Liver (tissue), 3 donors: ENCODE results near the gene PERCC1.

Experiments used
- EGR1 ChIP-seq, 2 donors: IDR thresholded peaks; 2 replicates each; pipeline ENCODE4 v1.6.1; 2016 to 2018; ENCODE audit warnings: antibody characterized with exemption in 2 of 2, low read depth in 2 of 2
- FOXA1 ChIP-seq: IDR thresholded peaks from 2 replicates; pipeline ENCODE4 v1.6.1; 2016; ENCODE audit warnings: antibody characterized with exemption
- FOXA2 ChIP-seq: IDR thresholded peaks from 2 replicates; pipeline ENCODE4 v1.6.1; 2016; ENCODE audit warnings: antibody characterized with exemption
- JUND ChIP-seq, 2 donors: IDR thresholded peaks; 2 replicates each; pipeline ENCODE4 v1.6.1; 2016; ENCODE audit warnings: antibody characterized with exemption in 2 of 2
- NR2F2 ChIP-seq: IDR thresholded peaks from 2 replicates; pipeline ENCODE4 v1.6.1; 2016; ENCODE audit warnings: antibody characterized with exemption
- RAD21 ChIP-seq, 2 donors: IDR thresholded peaks; 2 replicates each; pipeline ENCODE4 v1.6.1; 2016; ENCODE audit warnings: antibody characterized with exemption in 2 of 2, mild to moderate bottlenecking in 2 of 2
- SP1 ChIP-seq: IDR thresholded peaks from 2 replicates; pipeline ENCODE4 v1.6.1; 2018; ENCODE audit warnings: antibody characterized with exemption, mild to moderate bottlenecking
- TAF1 ChIP-seq: conservative IDR thresholded peaks from 2 replicates; pipeline ENCODE4 v1.6.1; 2016; ENCODE audit warnings: antibody characterized with exemption, mild to moderate bottlenecking
- YY1 ChIP-seq: IDR thresholded peaks from 2 replicates; pipeline ENCODE4 v1.6.1; 2016; ENCODE audit warnings: antibody characterized with exemption, mild to moderate bottlenecking
- TF ChIP-seq, protein P1 (sequence below): fragments of 150-350 bp; IDR thresholded peaks from 2 replicates; pipeline ENCODE4 v1.5.1; 2017; ENCODE audit warnings: improper control_type of control experiment, low read depth, low read length; ENCODE audit not compliant: missing input control
- TF ChIP-seq, protein P2 (sequence below): IDR thresholded peaks from 2 replicates; pipeline ENCODE4 v1.6.1; 2016; ENCODE audit warnings: antibody characterized with exemption
- TF ChIP-seq, protein P3 (sequence below): IDR thresholded peaks from 2 replicates; pipeline ENCODE4 v1.6.1; 2016; ENCODE audit warnings: antibody characterized with exemption
- TF ChIP-seq, protein P4 (sequence below): IDR thresholded peaks from 2 replicates; pipeline ENCODE4 v1.6.1; 2016; ENCODE audit warnings: antibody characterized with exemption
- TF ChIP-seq, protein P5 (sequence below): IDR thresholded peaks from 2 replicates; pipeline ENCODE4 v1.6.1; 2016; ENCODE audit warnings: antibody characterized with exemption, mild to moderate bottlenecking
- donor health status: healthy.
- donor health status: healthy.

DNA sequence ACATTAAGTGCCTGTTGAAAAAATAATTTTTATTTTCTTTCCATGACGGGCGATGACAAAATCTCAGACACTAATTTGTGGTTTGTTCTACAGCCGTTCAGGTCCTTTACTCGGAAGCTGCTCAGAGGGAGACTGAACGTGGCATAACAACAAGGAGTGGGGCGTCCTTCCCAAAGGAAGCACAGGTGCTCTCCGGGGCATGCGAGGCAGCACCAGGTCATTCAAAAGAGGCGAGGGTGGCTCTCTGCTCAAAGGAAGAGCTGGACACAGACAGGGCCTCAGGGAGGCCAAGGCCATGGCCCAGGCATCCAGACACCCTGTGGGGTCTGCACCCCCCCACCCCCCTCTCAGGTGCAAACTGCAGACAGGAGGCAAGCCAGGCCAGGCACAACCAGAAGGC lies 32.5 kb upstream of the PERCC1 start:
- TF ChIP-seq, protein P1, sequence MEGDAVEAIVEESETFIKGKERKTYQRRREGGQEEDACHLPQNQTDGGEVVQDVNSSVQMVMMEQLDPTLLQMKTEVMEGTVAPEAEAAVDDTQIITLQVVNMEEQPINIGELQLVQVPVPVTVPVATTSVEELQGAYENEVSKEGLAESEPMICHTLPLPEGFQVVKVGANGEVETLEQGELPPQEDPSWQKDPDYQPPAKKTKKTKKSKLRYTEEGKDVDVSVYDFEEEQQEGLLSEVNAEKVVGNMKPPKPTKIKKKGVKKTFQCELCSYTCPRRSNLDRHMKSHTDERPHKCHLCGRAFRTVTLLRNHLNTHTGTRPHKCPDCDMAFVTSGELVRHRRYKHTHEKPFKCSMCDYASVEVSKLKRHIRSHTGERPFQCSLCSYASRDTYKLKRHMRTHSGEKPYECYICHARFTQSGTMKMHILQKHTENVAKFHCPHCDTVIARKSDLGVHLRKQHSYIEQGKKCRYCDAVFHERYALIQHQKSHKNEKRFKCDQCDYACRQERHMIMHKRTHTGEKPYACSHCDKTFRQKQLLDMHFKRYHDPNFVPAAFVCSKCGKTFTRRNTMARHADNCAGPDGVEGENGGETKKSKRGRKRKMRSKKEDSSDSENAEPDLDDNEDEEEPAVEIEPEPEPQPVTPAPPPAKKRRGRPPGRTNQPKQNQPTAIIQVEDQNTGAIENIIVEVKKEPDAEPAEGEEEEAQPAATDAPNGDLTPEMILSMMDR: no peak
- TF ChIP-seq RAD21 (IDR thresholded peaks at IDR 0.05): no peak
- TF ChIP-seq, protein P2, sequence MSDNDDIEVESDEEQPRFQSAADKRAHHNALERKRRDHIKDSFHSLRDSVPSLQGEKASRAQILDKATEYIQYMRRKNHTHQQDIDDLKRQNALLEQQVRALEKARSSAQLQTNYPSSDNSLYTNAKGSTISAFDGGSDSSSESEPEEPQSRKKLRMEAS: no peak
- TF ChIP-seq TAF1: no peak
- TF ChIP-seq, protein P3, sequence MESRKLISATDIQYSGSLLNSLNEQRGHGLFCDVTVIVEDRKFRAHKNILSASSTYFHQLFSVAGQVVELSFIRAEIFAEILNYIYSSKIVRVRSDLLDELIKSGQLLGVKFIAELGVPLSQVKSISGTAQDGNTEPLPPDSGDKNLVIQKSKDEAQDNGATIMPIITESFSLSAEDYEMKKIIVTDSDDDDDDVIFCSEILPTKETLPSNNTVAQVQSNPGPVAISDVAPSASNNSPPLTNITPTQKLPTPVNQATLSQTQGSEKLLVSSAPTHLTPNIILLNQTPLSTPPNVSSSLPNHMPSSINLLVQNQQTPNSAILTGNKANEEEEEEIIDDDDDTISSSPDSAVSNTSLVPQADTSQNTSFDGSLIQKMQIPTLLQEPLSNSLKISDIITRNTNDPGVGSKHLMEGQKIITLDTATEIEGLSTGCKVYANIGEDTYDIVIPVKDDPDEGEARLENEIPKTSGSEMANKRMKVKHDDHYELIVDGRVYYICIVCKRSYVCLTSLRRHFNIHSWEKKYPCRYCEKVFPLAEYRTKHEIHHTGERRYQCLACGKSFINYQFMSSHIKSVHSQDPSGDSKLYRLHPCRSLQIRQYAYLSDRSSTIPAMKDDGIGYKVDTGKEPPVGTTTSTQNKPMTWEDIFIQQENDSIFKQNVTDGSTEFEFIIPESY: no peak
- TF ChIP-seq JUND (IDR thresholded peaks at IDR 0.05): no peak
- TF ChIP-seq FOXA1: no peak
- TF ChIP-seq EGR1 (IDR thresholded peaks at IDR 0.05; ENCODE audit: low read depth in 2 of 2): no peak
- no peak for TF ChIP-seq YY1
- no peak for TF ChIP-seq FOXA2
- TF ChIP-seq, protein P4, sequence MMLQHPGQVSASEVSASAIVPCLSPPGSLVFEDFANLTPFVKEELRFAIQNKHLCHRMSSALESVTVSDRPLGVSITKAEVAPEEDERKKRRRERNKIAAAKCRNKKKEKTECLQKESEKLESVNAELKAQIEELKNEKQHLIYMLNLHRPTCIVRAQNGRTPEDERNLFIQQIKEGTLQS: no peak
- TF ChIP-seq, protein P5, sequence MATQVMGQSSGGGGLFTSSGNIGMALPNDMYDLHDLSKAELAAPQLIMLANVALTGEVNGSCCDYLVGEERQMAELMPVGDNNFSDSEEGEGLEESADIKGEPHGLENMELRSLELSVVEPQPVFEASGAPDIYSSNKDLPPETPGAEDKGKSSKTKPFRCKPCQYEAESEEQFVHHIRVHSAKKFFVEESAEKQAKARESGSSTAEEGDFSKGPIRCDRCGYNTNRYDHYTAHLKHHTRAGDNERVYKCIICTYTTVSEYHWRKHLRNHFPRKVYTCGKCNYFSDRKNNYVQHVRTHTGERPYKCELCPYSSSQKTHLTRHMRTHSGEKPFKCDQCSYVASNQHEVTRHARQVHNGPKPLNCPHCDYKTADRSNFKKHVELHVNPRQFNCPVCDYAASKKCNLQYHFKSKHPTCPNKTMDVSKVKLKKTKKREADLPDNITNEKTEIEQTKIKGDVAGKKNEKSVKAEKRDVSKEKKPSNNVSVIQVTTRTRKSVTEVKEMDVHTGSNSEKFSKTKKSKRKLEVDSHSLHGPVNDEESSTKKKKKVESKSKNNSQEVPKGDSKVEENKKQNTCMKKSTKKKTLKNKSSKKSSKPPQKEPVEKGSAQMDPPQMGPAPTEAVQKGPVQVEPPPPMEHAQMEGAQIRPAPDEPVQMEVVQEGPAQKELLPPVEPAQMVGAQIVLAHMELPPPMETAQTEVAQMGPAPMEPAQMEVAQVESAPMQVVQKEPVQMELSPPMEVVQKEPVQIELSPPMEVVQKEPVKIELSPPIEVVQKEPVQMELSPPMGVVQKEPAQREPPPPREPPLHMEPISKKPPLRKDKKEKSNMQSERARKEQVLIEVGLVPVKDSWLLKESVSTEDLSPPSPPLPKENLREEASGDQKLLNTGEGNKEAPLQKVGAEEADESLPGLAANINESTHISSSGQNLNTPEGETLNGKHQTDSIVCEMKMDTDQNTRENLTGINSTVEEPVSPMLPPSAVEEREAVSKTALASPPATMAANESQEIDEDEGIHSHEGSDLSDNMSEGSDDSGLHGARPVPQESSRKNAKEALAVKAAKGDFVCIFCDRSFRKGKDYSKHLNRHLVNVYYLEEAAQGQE: no peak
- TF ChIP-seq NR2F2: no peak
- no peak for TF ChIP-seq SP1
